Smooth muscle cell (in vitro differentiated cells): ENCODE measurements around the gene NCOA4. TPM values are rescaled to one million over a fixed set of nuclear protein-coding genes. Genes with fewer than 3 reads are reported as not detected.
"Not testable (repeated sequence)": the region's sequence is repeated elsewhere in the genome, so short reads cannot be mapped to it uniquely, and the experiment has no call there.

Experiments
- DNase-seq: peaks from one replicate; lab custom pipeline; 2025; ENCODE audit not compliant: unreplicated experiment; lab: John Stamatoyannopoulos, UW
- H2AFZ ChIP-seq: fragments of 200-600 bp; sonication (generic); 2 replicates; pipeline ENCODE4 v1.6.0; 2016; ENCODE audit warnings: antibody characterized with exemption, low read depth, mild to moderate bottlenecking
- H3F3A ChIP-seq: fragments of 200-600 bp; sonication (generic); 2 replicates; pipeline ENCODE4 v1.6.0; 2017; ENCODE audit warnings: antibody characterized with exemption, low read depth
- H3K27ac ChIP-seq: fragments of 200-600 bp; sonication (generic); 2 replicates; pipeline ENCODE4 v1.5.1; 2016; ENCODE audit warnings: low read depth, mild to moderate bottlenecking
- H3K27me3 ChIP-seq: fragments of 200-600 bp; sonication (generic); 2 replicates; pipeline ENCODE4 v1.6.1; 2016; ENCODE audit warnings: low read depth, mild to moderate bottlenecking
- H3K36me3 ChIP-seq: fragments of 200-600 bp; sonication (generic); 2 replicates; pipeline ENCODE4 v1.5.1; 2016; ENCODE audit warnings: low read depth
- H3K4me1 ChIP-seq: fragments of 200-600 bp; sonication (generic); 2 replicates; pipeline ENCODE4 v1.5.1; 2016; ENCODE audit warnings: low read depth
- H3K4me2 ChIP-seq: fragments of 200-600 bp; sonication (generic); 2 replicates; pipeline ENCODE4 v1.6.0; 2016; ENCODE audit warnings: mild to moderate bottlenecking
- H3K4me3 ChIP-seq: fragments of 200-600 bp; sonication (generic); 2 replicates; pipeline ENCODE4 v1.5.1; 2016; ENCODE audit warnings: mild to moderate bottlenecking
- H3K79me2 ChIP-seq: fragments of 200-600 bp; sonication (generic); 2 replicates; pipeline ENCODE4 v1.6.0; 2016; ENCODE audit warnings: low read depth, mild to moderate bottlenecking
- H3K9ac ChIP-seq: fragments of 200-600 bp; sonication (generic); 2 replicates; pipeline ENCODE4 v1.6.0; 2016; ENCODE audit warnings: low read depth
- H3K9me3 ChIP-seq: fragments of 200-600 bp; sonication (generic); replicated peaks from 2 replicates; pipeline ENCODE4 v1.5.1; 2016; ENCODE audit warnings: low read depth
- H4K20me1 ChIP-seq: fragments of 200-600 bp; sonication (generic); 2 replicates; pipeline ENCODE4 v1.6.0; 2016; ENCODE audit warnings: low read depth
- CTCF ChIP-seq: fragments of 200-600 bp; sonication (generic); IDR thresholded peaks from 2 replicates; pipeline ENCODE4 v1.5.1; 2017; ENCODE audit warnings: borderline replicate concordance, mild to moderate bottlenecking, antibody characterized with exemption; ENCODE audit not compliant: insufficient read depth, poor library complexity, severe bottlenecking
- WGBS: methylation state at CpG from one replicate; pipeline ENCODE4 v1.1.7; 2016; ENCODE audit warnings: low lambda C conversion rate; 5-methylcytosine and 5-hydroxymethylcytosine counted together
- polyA plus RNA-seq: library from polyadenylated mRNA; unstranded; fragments of >200 nt; fragmentation: Nextera tagmentation; extraction: Ambion mirVana; gene quantifications from 2 replicates; pipeline ENCODE4 v1.2.1, GENCODE V29; 2016
- total RNA-seq: library from RNA; depleted of rRNA; stranded (reverse); fragments of >200 nt; gene quantifications from 2 replicates; pipeline ENCODE4 v1.2.3, GENCODE V29; 2014

NCOA4 gene
- total and polyA plus RNA-seq, 2 experiments from 2014 or later = 61.3 to 147 TPM

- H3K27ac ChIP-seq = no peak overlapping the region
- no peaks in the 10 kb centered on the region for H3K79me2 ChIP-seq
- peaks cover 14% of the 10 kb centered on the region for H3K4me1 ChIP-seq
- H2AFZ ChIP-seq = peak overlapping the region; percentile 22
- no peaks in the 10 kb centered on the region for H4K20me1 ChIP-seq
- H3K9me3 ChIP-seq = no peaks in the 10 kb centered on the region
- H3K4me2 ChIP-seq = no peak overlapping the region
- no peak for DNase-seq
- 82% methylated on average over 6 of the region's 6 CpGs for WGBS
- no peak overlapping the region for H3K4me3 ChIP-seq
- no peaks in the 10 kb centered on the region for H3K36me3 ChIP-seq
- H3K9ac ChIP-seq = no peak overlapping the region
- no peaks in the 10 kb centered on the region for H3K27me3 ChIP-seq
- TF ChIP-seq CTCF = no peak
- no peaks in the 10 kb centered on the region for H3F3A ChIP-seq
Observed at GRCh38 chr10:46052791-46053375, 22.5 kb upstream of the NCOA4 start.

GRCh38 chr10:46052057-46052790 is 21.8 kb upstream of the NCOA4 start:
- Histone ChIP-seq H3K4me2 (no peak overlapping the region), H2AFZ (peak overlapping the region; percentile 22), H3K9me3 (no peaks in the 10 kb centered on the region), H3K79me2 (no peaks in the 10 kb centered on the region), H3K9ac (no peak overlapping the region), H3F3A (no peaks in the 10 kb centered on the region), H3K27me3 (no peaks in the 10 kb centered on the region), H3K4me3 (no peak overlapping the region), H3K36me3 (no peaks in the 10 kb centered on the region), H3K4me1 (peaks cover 14% of the 10 kb centered on the region), H3K27ac (no peak overlapping the region), H4K20me1 (no peaks in the 10 kb centered on the region)
- WGBS = 57% methylated on average over 7 of the region's 7 CpGs
- TF ChIP-seq CTCF = no peak
- DNase-seq = no peak

GRCh38 chr10:46050941-46051623 is 20.7 kb upstream of the NCOA4 start:
- Histone ChIP-seq H3K4me1 (peaks cover 14% of the 10 kb centered on the region), H4K20me1 (no peaks in the 10 kb centered on the region), H3K4me3 (no peak overlapping the region), H3K9ac (no peak overlapping the region), H3K27ac (no peak overlapping the region), H3K36me3 (no peaks in the 10 kb centered on the region), H3K9me3 (no peaks in the 10 kb centered on the region), H2AFZ (no peak overlapping the region), H3K4me2 (no peak overlapping the region), H3F3A (no peaks in the 10 kb centered on the region), H3K79me2 (no peaks in the 10 kb centered on the region), H3K27me3 (no peaks in the 10 kb centered on the region)
- 84% methylated on average over 11 of the region's 11 CpGs for WGBS
- no peak for DNase-seq
- no peak for TF ChIP-seq CTCF

- not testable (repeated sequence) for H3F3A ChIP-seq
- H3K4me1 ChIP-seq = peaks cover 14% of the 10 kb centered on the region
Observed at GRCh38 chr10:46049497-46049831, 19.0 kb upstream of the NCOA4 start.

More at GRCh38 chr10:46049497-46049831, 19.0 kb upstream of the NCOA4 start:
- H3K79me2 ChIP-seq, H3K9me3 ChIP-seq, H3K9ac ChIP-seq, H3K4me3 ChIP-seq, H3K36me3 ChIP-seq, H2AFZ ChIP-seq, DNase-seq, H4K20me1 ChIP-seq, H3K27me3 ChIP-seq, H3K27ac ChIP-seq, H3K4me2 ChIP-seq: not testable (repeated sequence)
- WGBS = 93% methylated on average over 11 of the region's 11 CpGs
